ENCODE measurements around the gene GPS1. TPM values are rescaled to one million over a fixed set of nuclear protein-coding genes. Genes with fewer than 3 reads are reported as not detected.

The GPS1 gene
- total and polyA plus RNA-seq, 2 experiments from 2014 or later = 101 to 160 TPM

GRCh38 chr17:82088838-82089722, 37.4 kb downstream of the GPS1 start:
- Histone ChIP-seq H4K20me1 (ENCODE audit: insufficient read depth, poor library complexity, severe bottlenecking) (peaks cover 42% of the 10 kb centered on the region), H3K4me1 (ENCODE audit: insufficient read depth) (no peaks in the 10 kb centered on the region), H2AFZ (no peak overlapping the region), H3K79me2 (peaks cover 21% of the 10 kb centered on the region), H3K27me3 (no peaks in the 10 kb centered on the region), H3K9me3 (ENCODE audit: low read depth) (no peaks in the 10 kb centered on the region), H3K4me3 (no peak overlapping the region), H3K27ac (no peak overlapping the region), H3K9me2 (replicated peaks; ENCODE audit: insufficient read depth) (no peaks in the 10 kb centered on the region), H3K36me3 (replicated peaks; ENCODE audit: insufficient read depth, low read depth) (no peaks in the 10 kb centered on the region), H3K4me2 (no peak overlapping the region)
- TF ChIP-seq CTCF (IDR thresholded peaks at IDR 0.05; ENCODE audit: poor library complexity) (no peak), EZH2 (IDR thresholded peaks at IDR 0.05; ENCODE audit: borderline replicate concordance) (no peak), EZH2phosphoT487 (IDR thresholded peaks at IDR 0.05; ENCODE audit: low read depth, severe bottlenecking, unreplicated experiment) (no peak)
- 98% methylated on average over 44 of the region's 47 CpGs for WGBS (ENCODE audit: low lambda C conversion rate, missing lambda C conversion rate)
- no peak for DNase-seq (ENCODE audit: low spot score)

GRCh38 chr17:82089723-82090548, 38.2 kb downstream of the GPS1 start:
- no peak for DNase-seq (ENCODE audit: low spot score)
- Histone ChIP-seq H3K4me3 (no peak overlapping the region), H3K36me3 (replicated peaks; ENCODE audit: insufficient read depth, low read depth) (no peaks in the 10 kb centered on the region), H3K4me2 (no peak overlapping the region), H4K20me1 (ENCODE audit: insufficient read depth, poor library complexity, severe bottlenecking) (peaks cover 51% of the 10 kb centered on the region), H3K79me2 (peaks cover 29% of the 10 kb centered on the region), H3K9me3 (ENCODE audit: low read depth) (no peaks in the 10 kb centered on the region), H3K27me3 (no peaks in the 10 kb centered on the region), H3K4me1 (ENCODE audit: insufficient read depth) (no peaks in the 10 kb centered on the region), H2AFZ (no peak overlapping the region), H3K9me2 (replicated peaks; ENCODE audit: insufficient read depth) (no peaks in the 10 kb centered on the region), H3K27ac (no peak overlapping the region)
- TF ChIP-seq EZH2phosphoT487 (IDR thresholded peaks at IDR 0.05; ENCODE audit: low read depth, severe bottlenecking, unreplicated experiment) (no peak), EZH2 (IDR thresholded peaks at IDR 0.05; ENCODE audit: borderline replicate concordance) (no peak), CTCF (IDR thresholded peaks at IDR 0.05; ENCODE audit: poor library complexity) (no peak)
- 97% methylated on average over 29 of the region's 29 CpGs for WGBS (ENCODE audit: low lambda C conversion rate, missing lambda C conversion rate)

GRCh38 chr17:82090549-82091263, 39.0 kb downstream of the GPS1 start:
- TF ChIP-seq EZH2phosphoT487 (IDR thresholded peaks at IDR 0.05; ENCODE audit: low read depth, severe bottlenecking, unreplicated experiment) = no peak
- TF ChIP-seq CTCF (IDR thresholded peaks at IDR 0.05; ENCODE audit: poor library complexity) = no peak
- TF ChIP-seq EZH2 (IDR thresholded peaks at IDR 0.05; ENCODE audit: borderline replicate concordance) = no peak
- Histone ChIP-seq H2AFZ (no peak overlapping the region), H3K4me3 (no peak overlapping the region), H3K4me2 (no peak overlapping the region), H3K79me2 (peaks cover 37% of the 10 kb centered on the region), H3K9me3 (ENCODE audit: low read depth) (no peaks in the 10 kb centered on the region), H3K27me3 (no peaks in the 10 kb centered on the region), H3K9me2 (replicated peaks; ENCODE audit: insufficient read depth) (no peaks in the 10 kb centered on the region), H4K20me1 (ENCODE audit: insufficient read depth, poor library complexity, severe bottlenecking) (peaks cover 59% of the 10 kb centered on the region), H3K27ac (no peak overlapping the region), H3K4me1 (ENCODE audit: insufficient read depth) (peaks cover 3% of the 10 kb centered on the region), H3K36me3 (replicated peaks; ENCODE audit: insufficient read depth, low read depth) (no peaks in the 10 kb centered on the region)
- no peak for DNase-seq (ENCODE audit: low spot score)
- WGBS (ENCODE audit: low lambda C conversion rate, missing lambda C conversion rate) = 95% methylated on average over 29 of the region's 29 CpGs
